NCI-H526 (cell line): Measurements from ENCODE around the gene EGFL7.

Experiments used
- DNase-seq, 2 experiments: peaks; one replicate each; lab custom pipeline; 2025; lab: John Stamatoyannopoulos, UW

Gene EGFL7

DNA sequence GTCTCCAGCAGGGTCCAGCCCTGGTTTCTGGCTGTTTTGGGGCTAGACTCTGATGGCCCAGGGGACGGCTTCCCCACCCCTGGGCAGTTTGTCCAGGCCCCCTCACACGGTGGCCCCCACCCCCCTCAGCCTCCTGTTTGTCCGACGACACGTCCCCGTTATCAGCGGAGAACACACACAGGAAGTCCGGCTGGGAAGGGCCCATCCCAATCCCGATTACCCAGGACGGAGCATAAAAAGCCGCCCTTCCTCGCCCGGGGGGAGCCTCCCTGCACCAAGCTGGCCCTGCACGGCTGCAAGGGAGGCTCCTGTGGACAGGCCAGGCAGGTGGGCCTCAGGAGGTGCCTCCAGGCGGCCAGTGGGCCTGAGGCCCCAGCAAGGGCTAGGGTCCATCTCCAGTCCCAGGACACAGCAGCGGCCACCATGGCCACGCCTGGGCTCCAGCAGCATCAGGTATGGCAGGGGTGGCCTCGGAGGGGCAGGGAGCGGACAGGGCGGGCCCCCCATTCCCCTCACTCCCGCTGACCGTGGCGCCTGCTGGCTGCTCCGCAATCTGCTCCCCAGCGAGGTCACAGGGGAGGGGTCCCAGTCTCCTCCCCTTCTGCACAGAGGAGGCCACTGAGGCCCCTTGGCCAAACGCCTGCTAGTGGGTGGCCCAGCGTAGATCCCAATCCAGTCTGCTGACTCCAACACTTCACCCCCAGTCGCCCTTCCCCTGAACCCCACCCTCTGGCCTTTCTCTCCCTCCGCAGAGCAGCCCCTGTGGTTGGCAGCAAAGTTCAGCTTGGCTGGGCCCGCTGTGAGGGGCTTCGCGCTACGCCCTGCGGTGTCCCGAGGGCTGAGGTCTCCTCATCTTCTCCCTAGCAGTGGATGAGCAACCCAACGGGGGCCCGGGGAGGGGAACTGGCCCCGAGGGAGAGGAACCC, at the start of gene EGFL7:
Gene EGFL7 (plus strand): TSS at position 261 of the 926 bp plus-strand sequence. CDS start 5,367 bp downstream, outside the sequence.
- no peak for DNase-seq

DNA sequence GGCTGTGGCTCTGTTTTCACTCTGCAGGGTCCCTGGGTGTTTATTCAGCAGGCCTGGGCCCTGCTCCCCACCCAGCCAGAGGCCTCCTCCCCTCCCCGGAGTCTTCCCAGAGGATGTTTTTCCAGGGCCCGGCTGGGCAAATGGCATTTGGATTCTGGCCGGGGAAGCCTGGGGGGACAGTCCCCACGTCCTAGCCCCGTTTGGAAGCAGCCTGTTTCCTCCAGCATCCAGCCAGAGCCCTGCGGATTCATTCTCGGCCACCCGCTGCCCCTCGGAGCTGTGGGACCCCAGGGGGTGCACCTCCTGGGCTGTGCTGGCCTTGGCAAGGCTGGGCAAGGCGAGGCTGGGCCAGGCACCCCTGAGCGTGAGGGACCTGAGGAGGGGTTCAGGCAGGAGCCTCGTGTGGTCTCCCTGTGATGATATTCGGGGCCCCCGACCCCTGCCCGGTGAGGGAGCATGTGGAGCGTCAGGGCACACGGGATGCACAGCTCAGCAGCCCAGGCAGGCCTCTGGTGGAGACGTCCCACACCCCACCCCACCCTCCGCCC, 48.8 kb upstream of the EGFL7 start:
- no peak for DNase-seq

DNA sequence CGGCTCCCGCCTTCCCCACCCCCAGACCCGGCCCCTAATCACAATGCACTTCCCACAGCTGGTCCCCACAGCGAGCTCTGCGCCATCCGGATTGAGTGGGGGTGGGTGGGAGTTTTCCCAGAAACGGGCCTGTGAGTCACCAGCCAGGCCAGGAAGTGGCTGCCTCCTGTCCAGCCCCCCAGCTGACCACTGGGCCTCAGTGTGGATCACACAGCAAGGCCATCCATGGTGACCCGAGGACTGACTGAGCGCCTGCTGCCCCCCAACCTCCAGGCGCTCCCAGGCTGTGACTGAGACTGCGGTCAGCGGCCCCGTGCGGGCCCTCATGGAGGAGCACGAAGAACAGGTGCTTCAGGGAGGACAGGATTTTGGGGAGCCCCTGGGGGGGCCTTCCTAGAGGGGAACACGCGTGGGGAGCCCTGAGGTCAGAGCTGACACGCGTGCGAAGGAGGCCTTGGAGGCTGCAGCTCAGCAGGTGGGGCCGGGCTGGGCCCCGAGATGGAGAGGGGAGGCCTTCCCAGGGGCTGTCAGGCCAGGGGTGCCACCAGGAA, 48.3 kb upstream of the EGFL7 start:
- no peak for DNase-seq

- DNase-seq: peak; percentile 12 to 44
Measured at GRCh38 chr9:136614967-136615623, 47.6 kb upstream of the EGFL7 start.

- DNase-seq: no peak
Measured at GRCh38 chr9:136615631-136616306, 46.9 kb upstream of the EGFL7 start.

- no peak for DNase-seq
Measured at GRCh38 chr9:136616307-136616635, 46.4 kb upstream of the EGFL7 start.

DNA sequence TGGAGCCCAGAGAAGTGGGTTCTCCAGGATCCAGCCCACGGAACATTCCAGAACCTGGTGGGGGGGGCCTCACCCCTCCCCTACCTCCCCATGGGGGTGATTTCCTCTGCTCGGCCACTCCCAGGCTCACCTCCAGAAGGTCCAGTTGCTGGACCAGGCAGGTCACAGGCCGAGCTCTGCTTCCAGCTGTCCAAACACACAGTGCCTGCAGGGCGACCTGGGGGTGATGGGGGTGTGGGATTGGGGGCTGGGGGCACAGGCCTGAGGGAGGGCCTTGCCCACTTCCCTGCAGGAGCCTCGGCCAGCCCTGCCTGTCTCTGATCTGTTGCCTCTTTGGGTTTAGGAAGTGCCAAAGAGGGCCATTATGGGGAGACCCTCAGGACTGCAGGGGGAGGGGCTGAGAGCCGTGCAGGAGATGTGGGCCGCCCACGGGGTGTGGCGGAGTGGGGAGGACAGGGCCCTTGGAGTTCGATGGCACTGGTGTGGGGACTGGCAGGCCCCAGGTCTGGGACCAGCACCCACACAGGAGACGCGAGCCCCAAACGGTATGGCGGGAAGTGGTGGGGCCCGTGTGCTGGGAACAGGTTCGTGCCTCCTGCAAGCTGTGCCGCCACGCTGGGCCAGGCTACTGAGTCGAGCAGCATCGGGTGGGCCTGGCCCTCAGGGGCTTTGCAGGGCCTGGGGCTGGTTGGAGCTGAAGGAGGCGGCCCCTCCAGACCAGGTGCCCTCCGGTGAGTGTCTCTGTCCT, 45.6 kb upstream of the EGFL7 start:
- no peak for DNase-seq

DNA sequence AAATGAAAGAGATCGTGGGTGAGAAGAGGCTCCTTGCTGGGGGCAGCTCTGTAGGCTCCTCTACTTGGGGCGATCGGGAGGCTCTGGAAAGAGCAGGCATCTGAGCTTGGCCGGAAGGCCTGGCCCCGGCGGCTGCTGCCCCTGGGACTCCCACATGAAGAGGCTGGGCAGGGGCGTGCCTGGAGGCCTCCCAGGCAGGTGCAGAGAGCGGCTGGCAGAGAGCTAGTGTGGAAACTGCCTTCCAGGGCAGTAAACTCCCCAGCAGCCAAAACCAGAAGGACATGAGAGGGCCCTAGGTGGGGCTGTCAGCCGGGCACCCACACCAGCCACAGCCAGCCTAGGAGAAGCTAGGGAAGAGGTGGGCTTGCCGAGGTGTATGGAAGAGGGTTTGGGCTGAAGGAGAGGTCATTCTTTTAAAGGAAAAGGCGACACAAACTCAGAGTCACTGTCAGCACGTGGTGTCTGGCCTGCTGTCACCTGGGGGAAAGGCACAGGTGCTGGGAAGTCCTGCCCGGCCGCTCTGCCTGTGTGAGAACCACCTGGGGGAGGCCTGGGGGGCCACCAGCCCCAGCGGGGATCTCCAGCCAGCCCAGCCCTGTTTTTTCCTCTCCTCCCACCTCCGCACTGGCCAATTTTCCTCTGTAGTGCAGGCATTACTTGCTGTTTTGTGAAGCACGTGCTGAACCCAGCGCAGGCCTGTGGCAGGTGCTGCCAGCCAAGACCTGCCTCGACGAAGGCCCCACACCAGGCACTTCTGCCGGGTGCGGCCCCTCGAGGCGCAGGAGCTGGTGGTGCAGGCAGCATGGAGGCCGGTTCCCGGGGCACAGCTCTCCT, 44.8 kb upstream of the EGFL7 start:
- DNase-seq: peak in 1 of 2 experiments; percentile 55

- DNase-seq: no peak
Measured at GRCh38 chr9:136618580-136619547, 43.9 kb upstream of the EGFL7 start.

DNA sequence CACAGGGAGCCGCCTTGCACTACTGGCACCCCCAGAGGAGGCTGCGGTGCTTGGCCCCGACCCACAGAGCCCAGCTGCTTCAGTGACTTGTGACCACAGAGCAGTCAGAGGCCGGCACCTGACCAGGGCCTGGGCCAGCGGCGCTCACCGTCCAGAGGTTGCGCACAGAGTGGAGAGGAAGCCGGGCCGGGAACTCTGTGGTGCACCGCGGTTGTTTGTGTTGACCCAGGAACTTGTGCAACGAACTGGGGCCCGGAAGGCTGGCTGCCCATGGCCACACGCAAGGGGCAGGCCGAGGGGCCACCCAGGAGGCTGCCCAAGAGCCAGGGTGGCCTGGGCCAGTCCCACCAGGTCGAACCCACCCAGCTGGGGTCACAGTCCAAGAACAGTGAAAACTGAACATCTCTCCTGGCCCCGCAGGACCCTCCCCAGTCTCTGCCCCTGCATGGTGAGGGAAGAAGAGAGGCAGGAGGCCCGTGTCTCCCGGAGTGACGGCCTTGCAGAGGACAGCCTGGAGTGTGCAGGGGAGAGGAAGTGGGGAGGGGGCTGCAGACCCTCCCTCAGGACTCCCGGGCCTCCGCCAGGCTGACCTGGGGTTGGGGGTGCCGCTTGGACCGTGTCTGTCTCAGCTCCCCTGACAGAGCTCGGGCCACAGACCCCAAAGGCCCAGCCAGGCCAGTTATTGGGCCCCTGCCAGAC, 42.8 kb upstream of the EGFL7 start:
- no peak for DNase-seq

GRCh38 chr9:136620441-136621018, 42.2 kb upstream of the EGFL7 start:
- no peak for DNase-seq

DNA sequence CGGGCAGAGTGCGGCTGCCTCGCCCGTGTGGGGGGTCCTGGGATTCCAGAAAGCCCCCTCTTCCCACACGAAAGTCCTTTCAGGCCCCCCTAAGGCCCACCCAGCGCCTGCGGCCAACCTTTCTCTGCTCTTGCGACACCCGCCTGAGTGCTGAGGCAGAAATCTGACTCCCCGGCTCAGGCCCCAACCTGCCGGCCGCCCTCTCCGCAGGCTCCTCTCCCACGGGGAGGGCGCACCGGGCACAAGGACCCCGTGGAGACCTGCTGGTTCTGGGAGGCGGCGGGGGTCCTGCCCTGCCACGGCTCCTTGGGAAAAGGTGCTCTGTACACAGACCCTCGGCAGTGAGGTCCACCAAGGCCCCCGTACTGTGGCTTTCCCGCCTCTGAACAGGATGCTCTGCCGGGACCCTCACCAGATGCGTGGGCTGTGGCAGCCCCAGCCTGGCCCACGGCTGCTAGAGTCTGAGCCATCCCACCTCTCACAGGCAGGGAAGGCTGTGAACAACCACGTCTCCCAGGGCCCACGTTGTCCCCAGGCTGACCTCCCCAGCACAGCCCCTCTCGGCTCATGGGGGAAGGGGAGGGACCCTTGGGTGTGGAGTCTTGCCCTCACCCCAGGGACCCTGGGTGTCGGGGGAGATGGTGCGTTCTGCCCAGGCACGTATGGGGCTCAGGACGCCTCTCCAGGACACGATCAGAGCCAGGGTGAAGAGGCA, 41.5 kb upstream of the EGFL7 start:
- no peak for DNase-seq

DNA sequence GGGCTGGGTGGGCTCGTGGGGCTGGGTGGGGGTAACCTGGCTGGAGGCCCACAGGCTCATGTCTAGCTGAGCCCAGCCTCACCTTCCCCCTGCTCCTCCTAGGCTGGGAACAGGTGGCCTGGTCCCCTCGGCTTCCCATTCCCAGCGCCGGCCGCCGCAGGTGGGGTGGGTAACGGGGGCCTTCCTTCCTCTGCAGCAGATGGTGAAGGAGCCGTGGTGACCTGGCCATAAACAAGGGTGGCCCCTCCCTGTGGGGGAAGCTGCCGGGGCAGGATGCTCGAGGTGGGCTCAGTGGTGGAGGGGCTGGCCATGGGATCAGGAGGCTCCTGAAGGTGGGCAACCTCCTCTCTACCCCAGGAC, 41.0 kb upstream of the EGFL7 start:
- DNase-seq: no peak

GRCh38 chr9:136622538-136622948, 40.2 kb upstream of the EGFL7 start:
- DNase-seq: no peak

- DNase-seq: no peak
Measured at GRCh38 chr9:136623016-136623841, 39.5 kb upstream of the EGFL7 start.

GRCh38 chr9:136623842-136624183, 38.9 kb upstream of the EGFL7 start:
- DNase-seq: peak in 1 of 2 experiments; percentile 77
